SK-N-SH treated with all-trans-retinoic acid at 6 μM for 48 hours (cell line): ENCODE measurements around the gene COX7A2.

Source experiments
- ATAC-seq: fragments of 200-7000 bp; cut with Tn5 transposase; 3 replicates; pipeline ENCODE4 v1.9.1; 2020; ENCODE audit warnings: mild to moderate bottlenecking, moderate library complexity
- BACH2 ChIP-seq: fragments of 250-450 bp; sonication (Bioruptor Pico); IDR thresholded peaks from 2 replicates; pipeline ENCODE4 v1.9.0; 2021; ENCODE audit warnings: mild to moderate bottlenecking, borderline replicate concordance
- CSDC2 ChIP-seq: fragments of 250-450 bp; sonication (Bioruptor Pico); IDR thresholded peaks from 2 replicates; pipeline ENCODE4 v1.5.0; 2020; ENCODE audit warnings: mild to moderate bottlenecking, moderate library complexity
- ESRRG ChIP-seq: fragments of 250-450 bp; sonication (Bioruptor Pico); IDR thresholded peaks from 2 replicates; pipeline ENCODE4 v1.6.1; 2021; ENCODE audit warnings: mild to moderate bottlenecking
- GLIS3 ChIP-seq: fragments of 250-450 bp; sonication (Bioruptor Pico); IDR thresholded peaks from 2 replicates; pipeline ENCODE4 v1.5.0; 2020; ENCODE audit warnings: mild to moderate bottlenecking, moderate library complexity
- OSR1 ChIP-seq: fragments of 250-450 bp; sonication (Bioruptor Pico); IDR thresholded peaks from 2 replicates; pipeline ENCODE4 v1.8.0; 2022; ENCODE audit warnings: moderate library complexity, mild to moderate bottlenecking, inconsistent platforms
- PATZ1 ChIP-seq: fragments of 250-450 bp; sonication (Bioruptor Pico); IDR thresholded peaks from 2 replicates; pipeline ENCODE4 v1.8.0; 2020; ENCODE audit warnings: mild to moderate bottlenecking, moderate library complexity, borderline replicate concordance
- POU6F1 ChIP-seq: fragments of 250-450 bp; sonication (Bioruptor Pico); IDR thresholded peaks from 2 replicates; pipeline ENCODE4 v1.8.0; 2021; ENCODE audit warnings: low read depth, mild to moderate bottlenecking, moderate library complexity, borderline replicate concordance
- PPARA ChIP-seq: fragments of 250-450 bp; sonication (Bioruptor Pico); IDR thresholded peaks from 2 replicates; pipeline ENCODE4 v1.5.0; 2020; ENCODE audit warnings: mild to moderate bottlenecking, borderline replicate concordance
- RARB ChIP-seq: fragments of 250-450 bp; sonication (Bioruptor Pico); IDR thresholded peaks from 2 replicates; pipeline ENCODE4 v1.8.0; 2021; ENCODE audit warnings: mild to moderate bottlenecking, moderate library complexity
- SNAI2 ChIP-seq: fragments of 250-450 bp; sonication (Bioruptor Pico); IDR thresholded peaks from 2 replicates; pipeline ENCODE4 v1.5.0; 2020; ENCODE audit warnings: mild to moderate bottlenecking, moderate library complexity
- TOX ChIP-seq: fragments of 250-450 bp; sonication (Bioruptor Pico); IDR thresholded peaks from 2 replicates; pipeline ENCODE4 v1.8.0; 2021; ENCODE audit warnings: mild to moderate bottlenecking, moderate library complexity, borderline replicate concordance
- TSHZ2 ChIP-seq: fragments of 250-450 bp; sonication (Bioruptor Pico); IDR thresholded peaks from 2 replicates; pipeline ENCODE4 v1.5.0; 2020; ENCODE audit warnings: mild to moderate bottlenecking, moderate library complexity
- ZC3H10 ChIP-seq: fragments of 250-450 bp; sonication (Bioruptor Pico); IDR thresholded peaks from 2 replicates; pipeline ENCODE4 v1.5.1; 2021; ENCODE audit warnings: mild to moderate bottlenecking, moderate library complexity
- ZFP3 ChIP-seq: fragments of 250-450 bp; sonication (Bioruptor Pico); IDR thresholded peaks from 2 replicates; pipeline ENCODE4 v1.5.0; 2020; ENCODE audit warnings: mild to moderate bottlenecking, moderate library complexity
- ZFP30 ChIP-seq: fragments of 450-650 bp; formaldehyde crosslinking; IDR thresholded peaks from 2 replicates; pipeline ENCODE4 v1.5.0; 2022; ENCODE audit warnings: mild to moderate bottlenecking, moderate library complexity
- ZNF565 ChIP-seq: fragments of 450-650 bp; formaldehyde crosslinking; conservative IDR thresholded peaks from 2 replicates; pipeline ENCODE4 v1.5.0; 2020; ENCODE audit warnings: low read depth, mild to moderate bottlenecking, moderate library complexity
- ZNF70 ChIP-seq: fragments of 450-650 bp; formaldehyde crosslinking; IDR thresholded peaks from 2 replicates; pipeline ENCODE4 v1.5.0; 2020; ENCODE audit warnings: mild to moderate bottlenecking, moderate library complexity
- ZNF8 ChIP-seq: fragments of 450-650 bp; formaldehyde crosslinking; IDR thresholded peaks from 2 replicates; pipeline ENCODE4 v1.5.0; 2020; ENCODE audit warnings: mild to moderate bottlenecking, moderate library complexity

The COX7A2 gene

GRCh38 chr6:75278474-75279077 is 35.0 kb upstream of the COX7A2 start:
- ATAC-seq: no peak
- TF ChIP-seq ZFP30 (no peak), PPARA (CRISPR knock-in tag) (no peak)
- TF ChIP-seq, all 23 proteins: peak for 0

GRCh38 chr6:75275067-75275466 is 31.5 kb upstream of the COX7A2 start:
- TF ChIP-seq TOX (CRISPR knock-in tag) (no peak; the same call in 1 of the 2 replicates), ZNF8 (CRISPR knock-in tag) (no peak), POU6F1 (CRISPR knock-in tag) (no peak), BACH2 (CRISPR knock-in tag) (no peak), PATZ1 (no peak), OSR1 (no peak), PPARA (CRISPR knock-in tag) (no peak)
- peak; percentile 91 for ATAC-seq

- TF ChIP-seq ZFP3 (CRISPR knock-in tag): no peak
- TF ChIP-seq ZNF8 (CRISPR knock-in tag): no peak
- no peak for TF ChIP-seq ESRRG (CRISPR knock-in tag)
- no peak for TF ChIP-seq ZC3H10 (CRISPR knock-in tag)
- no peak for TF ChIP-seq ZNF565 (CRISPR knock-in tag)
- no peak for TF ChIP-seq SNAI2
- no peak for TF ChIP-seq PATZ1
- TF ChIP-seq ZNF70 (CRISPR knock-in tag): no peak
- no peak for TF ChIP-seq GLIS3 (CRISPR knock-in tag)
- TF ChIP-seq PPARA (CRISPR knock-in tag): no peak
- TF ChIP-seq TSHZ2 (CRISPR knock-in tag): no peak
- no peak for TF ChIP-seq POU6F1 (CRISPR knock-in tag)
- no peak for TF ChIP-seq RARB (CRISPR knock-in tag)
- no peak for TF ChIP-seq CSDC2 (CRISPR knock-in tag)
- TF ChIP-seq, all 23 proteins: peak for 0
- ATAC-seq: no peak
Observed at GRCh38 chr6:75273009-75273408, 29.4 kb upstream of the COX7A2 start.
